Measurements from ENCODE around the gene ENTPD1.

The ENTPD1 gene

DNA sequence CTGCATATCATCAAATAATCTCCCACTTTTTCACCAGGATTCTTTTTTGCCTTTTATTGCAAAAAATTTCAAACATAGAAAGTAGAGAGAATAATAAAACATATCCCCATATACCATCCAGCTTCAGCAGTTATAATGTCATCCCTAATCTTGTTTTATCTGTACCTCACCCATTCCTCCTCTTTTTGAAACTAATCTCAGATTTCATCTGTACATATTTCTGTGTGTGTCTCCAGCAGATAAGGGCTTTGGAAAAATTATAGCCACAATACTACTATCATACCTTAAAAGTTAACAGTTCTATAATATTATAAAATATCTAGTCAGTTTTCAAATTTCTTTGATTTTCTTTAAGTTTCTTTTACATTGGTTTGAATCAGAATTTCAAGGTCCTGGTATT, 7.6 kb upstream of the ENTPD1 start:
- Histone ChIP-seq H3K27me3 (no peaks in the 10 kb centered on the region), H3K36me3 (no peaks in the 10 kb centered on the region), H3K9me3 (no peaks in the 10 kb centered on the region), H3K27ac (no peak overlapping the region), H3K4me1 (no peaks in the 10 kb centered on the region), H3K4me3 (no peak overlapping the region)
- TF ChIP-seq, protein P1, sequence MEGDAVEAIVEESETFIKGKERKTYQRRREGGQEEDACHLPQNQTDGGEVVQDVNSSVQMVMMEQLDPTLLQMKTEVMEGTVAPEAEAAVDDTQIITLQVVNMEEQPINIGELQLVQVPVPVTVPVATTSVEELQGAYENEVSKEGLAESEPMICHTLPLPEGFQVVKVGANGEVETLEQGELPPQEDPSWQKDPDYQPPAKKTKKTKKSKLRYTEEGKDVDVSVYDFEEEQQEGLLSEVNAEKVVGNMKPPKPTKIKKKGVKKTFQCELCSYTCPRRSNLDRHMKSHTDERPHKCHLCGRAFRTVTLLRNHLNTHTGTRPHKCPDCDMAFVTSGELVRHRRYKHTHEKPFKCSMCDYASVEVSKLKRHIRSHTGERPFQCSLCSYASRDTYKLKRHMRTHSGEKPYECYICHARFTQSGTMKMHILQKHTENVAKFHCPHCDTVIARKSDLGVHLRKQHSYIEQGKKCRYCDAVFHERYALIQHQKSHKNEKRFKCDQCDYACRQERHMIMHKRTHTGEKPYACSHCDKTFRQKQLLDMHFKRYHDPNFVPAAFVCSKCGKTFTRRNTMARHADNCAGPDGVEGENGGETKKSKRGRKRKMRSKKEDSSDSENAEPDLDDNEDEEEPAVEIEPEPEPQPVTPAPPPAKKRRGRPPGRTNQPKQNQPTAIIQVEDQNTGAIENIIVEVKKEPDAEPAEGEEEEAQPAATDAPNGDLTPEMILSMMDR (IDR thresholded peaks at IDR 0.05) = no peak
- intact Hi-C loops (cut with DNase I; ENCODE audit: low total_unique reads) = no loop called here
- DNase-seq = no peak

DNA sequence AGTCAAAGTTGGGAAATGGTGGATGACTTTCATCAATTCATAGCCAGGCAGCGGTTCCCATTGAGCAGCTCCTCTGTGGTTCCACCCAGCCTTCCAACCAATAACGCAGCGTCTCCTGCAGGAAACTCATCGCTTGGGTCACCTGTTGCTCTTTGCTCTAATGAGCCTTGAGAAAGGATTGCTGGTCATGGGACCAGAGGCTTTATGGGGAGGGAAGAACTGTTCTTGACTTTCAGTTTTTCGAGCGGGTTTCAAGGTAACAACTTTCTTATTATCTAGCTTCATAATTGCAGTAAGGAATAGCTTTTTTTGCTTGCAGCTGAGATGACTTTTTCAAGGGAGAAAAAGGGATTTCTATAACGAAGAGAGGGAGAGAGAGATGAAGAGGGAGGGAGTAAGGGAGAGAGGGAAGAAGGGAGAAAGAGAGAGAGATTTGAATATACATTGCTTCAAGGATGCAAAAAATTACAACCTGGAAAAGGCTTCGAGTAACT, 405 bp upstream of the ENTPD1 start:
- H3K4me3 ChIP-seq = peak overlapping the region; percentile 54 to 56
- peaks cover 0 to 43% (median 18%) of the 10 kb centered on the region in 4 donors for H3K4me1 ChIP-seq
- intact Hi-C loops (cut with DNase I; ENCODE audit: low total_unique reads) = no loop called here
- H3K27ac ChIP-seq = peak overlapping the region; percentile 81 to 92
- TF ChIP-seq, protein P1 (IDR thresholded peaks at IDR 0.05) = no peak
- H3K27me3 ChIP-seq = no peaks in the 10 kb centered on the region
- DNase-seq = peak; percentile 43 to 80
- no peaks in the 10 kb centered on the region for H3K9me3 ChIP-seq
- no peaks in the 10 kb centered on the region for H3K36me3 ChIP-seq

DNA sequence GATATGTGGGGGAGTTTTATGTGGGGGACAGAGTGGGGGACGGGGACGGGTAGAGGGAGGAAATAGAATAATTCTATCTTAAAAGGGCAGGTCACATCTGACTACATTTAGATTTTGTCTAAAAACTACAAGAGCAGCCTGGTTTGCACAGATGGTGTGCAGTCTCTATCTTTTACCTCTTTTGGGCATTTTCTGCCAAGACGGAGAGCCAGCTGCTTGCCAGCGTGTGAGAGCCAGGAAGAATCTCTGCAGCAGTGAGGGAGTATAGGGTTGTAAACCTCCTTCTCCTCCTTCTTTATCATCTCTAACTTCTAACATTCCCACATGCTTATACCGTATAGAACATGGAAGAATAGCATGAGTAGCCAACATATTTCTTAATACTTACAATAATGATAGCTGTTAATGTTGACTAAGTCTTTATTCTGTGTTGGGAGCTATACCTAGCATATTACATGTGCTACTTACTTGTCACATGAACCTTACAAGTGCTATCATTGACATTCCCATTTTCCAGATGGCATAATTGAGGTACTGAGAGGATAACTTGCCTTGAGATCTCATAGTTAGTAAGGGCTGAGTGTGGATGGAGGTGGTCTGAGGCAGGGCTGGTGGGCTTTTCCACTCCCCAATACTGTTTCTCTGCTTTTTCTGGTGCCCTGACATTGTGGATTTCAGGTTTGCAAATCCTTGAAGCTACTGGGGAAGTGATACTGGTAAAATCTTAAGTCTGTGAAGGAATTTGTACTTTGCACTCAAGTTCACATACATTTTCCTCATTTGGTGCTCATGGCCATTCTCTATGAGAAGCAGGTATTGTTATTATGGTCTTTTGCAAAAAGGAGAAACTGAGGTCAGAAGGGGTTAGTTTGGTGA, 1.1 kb downstream of the ENTPD1 start:
- peaks cover 0 to 56% (median 24%) of the 10 kb centered on the region in 4 donors for H3K4me1 ChIP-seq
- intact Hi-C loops (cut with DNase I; ENCODE audit: low total_unique reads) = no loop called here
- TF ChIP-seq, protein P1 (IDR thresholded peaks at IDR 0.05) = no peak
- no peaks in the 10 kb centered on the region for H3K36me3 ChIP-seq
- no peak for DNase-seq
- peak overlapping the region; percentile 81 to 92 for H3K27ac ChIP-seq
- peak overlapping the region; percentile 54 to 56 for H3K4me3 ChIP-seq
- H3K9me3 ChIP-seq = no peaks in the 10 kb centered on the region
- H3K27me3 ChIP-seq = no peaks in the 10 kb centered on the region

DNA sequence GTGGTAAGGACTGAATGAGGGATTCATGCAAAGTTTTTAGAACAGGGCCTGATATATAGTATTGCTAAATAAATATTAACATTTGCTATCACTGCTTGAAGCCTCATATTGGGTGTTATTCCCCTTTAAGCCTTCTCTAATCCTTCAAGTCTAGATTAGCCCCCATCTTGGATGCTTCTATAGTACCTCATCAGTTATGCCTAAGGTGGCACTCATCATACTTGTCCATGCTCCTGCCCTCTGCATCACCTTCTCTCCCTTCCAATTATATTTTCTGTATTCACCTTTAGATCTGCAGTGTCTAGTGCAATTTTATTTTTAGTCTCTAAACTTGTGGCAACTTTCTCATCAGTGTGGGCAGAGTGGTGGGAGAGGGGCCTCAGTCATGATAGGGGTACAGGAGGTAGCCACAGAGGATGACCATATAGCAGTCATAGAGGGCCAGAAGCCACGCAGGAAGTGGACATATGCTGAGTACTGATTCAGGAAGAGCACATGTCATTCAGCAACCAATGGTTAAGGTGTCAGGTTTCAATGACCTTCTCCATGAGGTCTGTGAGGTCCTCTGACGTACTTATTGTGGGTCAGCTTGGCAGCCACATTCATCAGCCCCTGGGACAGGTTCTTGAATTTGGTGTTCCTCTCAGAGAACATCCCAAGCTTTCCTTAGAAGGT, 2.5 kb downstream of the ENTPD1 start:
- no peaks in the 10 kb centered on the region for H3K27me3 ChIP-seq
- no peaks in the 10 kb centered on the region for H3K9me3 ChIP-seq
- peaks cover 0 to 69% (median 24%) of the 10 kb centered on the region in 4 donors for H3K4me1 ChIP-seq
- TF ChIP-seq, protein P1 (IDR thresholded peaks at IDR 0.05) = no peak
- peak overlapping the region; percentile 81 to 92 for H3K27ac ChIP-seq
- no peaks in the 10 kb centered on the region for H3K36me3 ChIP-seq
- H3K4me3 ChIP-seq = peak overlapping the region; percentile 54 to 56
- intact Hi-C loops (cut with DNase I; ENCODE audit: low total_unique reads) = no loop called here
- peak in 1 of 2 donors; percentile 69 for DNase-seq

DNA sequence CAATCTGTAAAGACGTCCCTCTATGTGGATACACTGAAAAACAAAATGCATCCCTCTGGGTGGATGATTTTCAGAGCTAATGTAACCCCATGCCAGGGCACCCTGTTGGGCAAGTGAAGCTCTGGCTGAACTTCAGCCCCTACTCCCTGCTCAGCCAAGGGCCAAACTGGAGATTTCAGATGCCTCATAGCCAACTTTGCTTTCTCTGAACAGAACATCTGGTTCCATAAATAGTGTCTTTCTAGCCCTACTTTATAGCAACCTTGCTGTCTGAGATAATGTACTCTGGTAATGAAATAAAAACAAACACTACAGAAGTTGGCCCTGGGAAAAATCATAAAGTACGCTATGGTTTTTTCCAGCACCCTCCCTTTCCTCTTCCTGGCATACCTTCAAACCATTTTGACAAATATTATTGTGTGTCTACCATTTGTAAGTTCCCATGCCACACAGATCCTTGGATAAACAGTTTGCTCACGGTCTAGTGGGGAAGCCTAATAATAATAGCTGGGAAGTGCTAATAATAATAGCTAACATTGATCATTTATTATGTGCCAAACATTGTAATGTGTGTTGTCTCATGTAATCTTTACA, 3.4 kb downstream of the ENTPD1 start:
- intact Hi-C loops (cut with DNase I; ENCODE audit: low total_unique reads) = no loop called here
- DNase-seq = no peak
- no peak overlapping the region for H3K4me3 ChIP-seq
- peaks cover 0 to 2% (median 0%) of the 10 kb centered on the region in 3 donors for H3K36me3 ChIP-seq
- no peaks in the 10 kb centered on the region for H3K9me3 ChIP-seq
- H3K4me1 ChIP-seq = peaks cover 0 to 71% (median 24%) of the 10 kb centered on the region in 4 donors
- H3K27ac ChIP-seq = peak overlapping the region; percentile 81 to 92
- TF ChIP-seq, protein P1 (IDR thresholded peaks at IDR 0.05) = no peak
- no peaks in the 10 kb centered on the region for H3K27me3 ChIP-seq
